ENCODE results near the gene ITFG2.

DNA sequence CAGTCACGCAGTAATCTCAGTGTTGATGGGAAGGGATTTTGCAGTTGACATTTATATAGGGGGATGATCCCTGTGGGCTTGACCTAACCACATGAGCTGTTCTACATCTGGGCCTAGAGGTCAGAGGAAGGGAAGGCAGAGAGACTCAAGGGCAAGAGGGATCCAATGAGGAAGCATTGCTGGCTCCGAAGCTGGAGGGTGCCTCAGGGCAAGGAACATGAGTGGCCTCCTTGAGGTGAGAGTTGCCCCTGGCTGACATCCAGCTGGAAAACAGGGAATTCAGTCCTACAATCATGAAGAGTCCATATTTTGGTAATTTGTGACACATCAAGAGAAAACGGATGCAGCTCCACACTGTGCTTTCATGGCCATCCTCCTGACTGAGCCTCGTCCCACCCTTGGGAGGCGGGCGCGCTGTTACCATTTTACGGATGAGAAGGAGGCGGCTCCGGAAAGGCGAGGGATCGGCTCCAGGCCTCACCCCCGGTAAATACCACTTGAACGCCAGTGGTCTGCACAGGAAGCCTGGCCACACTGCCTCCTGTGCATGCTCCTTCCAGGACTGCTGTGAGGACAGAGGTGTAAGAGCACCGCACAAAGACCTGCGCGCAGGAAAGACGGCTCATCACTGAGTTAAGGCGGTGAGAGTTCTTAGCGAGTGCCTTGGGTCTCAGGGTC lies 36.2 kb upstream of the ITFG2 start:
- TF ChIP-seq, protein P1, sequence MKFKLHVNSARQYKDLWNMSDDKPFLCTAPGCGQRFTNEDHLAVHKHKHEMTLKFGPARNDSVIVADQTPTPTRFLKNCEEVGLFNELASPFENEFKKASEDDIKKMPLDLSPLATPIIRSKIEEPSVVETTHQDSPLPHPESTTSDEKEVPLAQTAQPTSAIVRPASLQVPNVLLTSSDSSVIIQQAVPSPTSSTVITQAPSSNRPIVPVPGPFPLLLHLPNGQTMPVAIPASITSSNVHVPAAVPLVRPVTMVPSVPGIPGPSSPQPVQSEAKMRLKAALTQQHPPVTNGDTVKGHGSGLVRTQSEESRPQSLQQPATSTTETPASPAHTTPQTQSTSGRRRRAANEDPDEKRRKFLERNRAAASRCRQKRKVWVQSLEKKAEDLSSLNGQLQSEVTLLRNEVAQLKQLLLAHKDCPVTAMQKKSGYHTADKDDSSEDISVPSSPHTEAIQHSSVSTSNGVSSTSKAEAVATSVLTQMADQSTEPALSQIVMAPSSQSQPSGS (CRISPR knock-in tag; IDR thresholded peaks at IDR 0.05; ENCODE audit: borderline replicate concordance, low read depth), result no peak
- TF ChIP-seq, protein P2, sequence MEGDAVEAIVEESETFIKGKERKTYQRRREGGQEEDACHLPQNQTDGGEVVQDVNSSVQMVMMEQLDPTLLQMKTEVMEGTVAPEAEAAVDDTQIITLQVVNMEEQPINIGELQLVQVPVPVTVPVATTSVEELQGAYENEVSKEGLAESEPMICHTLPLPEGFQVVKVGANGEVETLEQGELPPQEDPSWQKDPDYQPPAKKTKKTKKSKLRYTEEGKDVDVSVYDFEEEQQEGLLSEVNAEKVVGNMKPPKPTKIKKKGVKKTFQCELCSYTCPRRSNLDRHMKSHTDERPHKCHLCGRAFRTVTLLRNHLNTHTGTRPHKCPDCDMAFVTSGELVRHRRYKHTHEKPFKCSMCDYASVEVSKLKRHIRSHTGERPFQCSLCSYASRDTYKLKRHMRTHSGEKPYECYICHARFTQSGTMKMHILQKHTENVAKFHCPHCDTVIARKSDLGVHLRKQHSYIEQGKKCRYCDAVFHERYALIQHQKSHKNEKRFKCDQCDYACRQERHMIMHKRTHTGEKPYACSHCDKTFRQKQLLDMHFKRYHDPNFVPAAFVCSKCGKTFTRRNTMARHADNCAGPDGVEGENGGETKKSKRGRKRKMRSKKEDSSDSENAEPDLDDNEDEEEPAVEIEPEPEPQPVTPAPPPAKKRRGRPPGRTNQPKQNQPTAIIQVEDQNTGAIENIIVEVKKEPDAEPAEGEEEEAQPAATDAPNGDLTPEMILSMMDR (IDR thresholded peaks at IDR 0.05), result no peak
- TF ChIP-seq ESRRA (CRISPR knock-in tag; IDR thresholded peaks at IDR 0.05; ENCODE audit: borderline replicate concordance) (no peak), NFYB (CRISPR knock-in tag; conservative IDR thresholded peaks at IDR 0.05; ENCODE audit: low read depth) (no peak), NR3C1 (CRISPR knock-in tag; conservative IDR thresholded peaks at IDR 0.05; ENCODE audit: low read depth) (no peak), IRF2 (CRISPR knock-in tag; IDR thresholded peaks at IDR 0.05; ENCODE audit: borderline replicate concordance, low read depth) (no peak), ZNF121 (CRISPR knock-in tag; IDR thresholded peaks at IDR 0.05) (no peak), KAT7 (CRISPR knock-in tag; IDR thresholded peaks at IDR 0.05; ENCODE audit: borderline replicate concordance) (no peak)
- TF ChIP-seq, protein P3, sequence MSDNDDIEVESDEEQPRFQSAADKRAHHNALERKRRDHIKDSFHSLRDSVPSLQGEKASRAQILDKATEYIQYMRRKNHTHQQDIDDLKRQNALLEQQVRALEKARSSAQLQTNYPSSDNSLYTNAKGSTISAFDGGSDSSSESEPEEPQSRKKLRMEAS (CRISPR knock-in tag; IDR thresholded peaks at IDR 0.05), result no peak
- TF ChIP-seq, protein P4, sequence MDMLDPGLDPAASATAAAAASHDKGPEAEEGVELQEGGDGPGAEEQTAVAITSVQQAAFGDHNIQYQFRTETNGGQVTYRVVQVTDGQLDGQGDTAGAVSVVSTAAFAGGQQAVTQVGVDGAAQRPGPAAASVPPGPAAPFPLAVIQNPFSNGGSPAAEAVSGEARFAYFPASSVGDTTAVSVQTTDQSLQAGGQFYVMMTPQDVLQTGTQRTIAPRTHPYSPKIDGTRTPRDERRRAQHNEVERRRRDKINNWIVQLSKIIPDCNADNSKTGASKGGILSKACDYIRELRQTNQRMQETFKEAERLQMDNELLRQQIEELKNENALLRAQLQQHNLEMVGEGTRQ (CRISPR knock-in tag; IDR thresholded peaks at IDR 0.05), result no peak

Measured in WTC11 (cell line).